ACC112 (cell line): ENCODE measurements around the gene C11orf16.
"Not testable (repeated sequence)": the region's sequence is repeated elsewhere in the genome, so short reads cannot be mapped to it uniquely, and the experiment has no call there.

ENCODE experiments used
- H2AFZ ChIP-seq: fragments of 200-600 bp; sonication (generic); one replicate; pipeline ENCODE4 v1.6.0; 2017; ENCODE audit warnings: antibody characterized with exemption, low read length; ENCODE audit not compliant: unreplicated experiment
- H3K27ac ChIP-seq: fragments of 200-600 bp; sonication (generic); 2 replicates; pipeline ENCODE4 v1.5.1; 2014; ENCODE audit warnings: low read depth, mild to moderate bottlenecking, antibody characterized with exemption, low read length, moderate library complexity
- H3K27me3 ChIP-seq: fragments of 200-600 bp; sonication (generic); 2 replicates; pipeline ENCODE4 v1.6.1; 2014; ENCODE audit warnings: mild to moderate bottlenecking, antibody characterized with exemption, low read length, moderate library complexity, mixed read lengths; ENCODE audit not compliant: insufficient read depth
- H3K36me3 ChIP-seq: fragments of 200-600 bp; sonication (generic); 2 replicates; pipeline ENCODE4 v1.6.1; 2016; ENCODE audit warnings: mild to moderate bottlenecking, antibody characterized with exemption, low read length, moderate library complexity, mixed read lengths; ENCODE audit not compliant: insufficient read depth
- H3K4me1 ChIP-seq: fragments of 200-600 bp; sonication (generic); one replicate; pipeline ENCODE4 v1.6.1; 2016; ENCODE audit warnings: low read length, mixed read lengths; ENCODE audit not compliant: insufficient read depth, unreplicated experiment, control insufficient read depth
- H3K4me3 ChIP-seq: fragments of 200-600 bp; sonication (generic); 2 replicates; pipeline ENCODE4 v1.5.1; 2014; ENCODE audit warnings: mild to moderate bottlenecking, low read depth, low read length
- H3K79me2 ChIP-seq: fragments of 200-600 bp; sonication (generic); one replicate; pipeline ENCODE4 v1.6.0; 2016; ENCODE audit warnings: low read length; ENCODE audit not compliant: control insufficient read depth, unreplicated experiment, insufficient read depth

The C11orf16 gene

DNA sequence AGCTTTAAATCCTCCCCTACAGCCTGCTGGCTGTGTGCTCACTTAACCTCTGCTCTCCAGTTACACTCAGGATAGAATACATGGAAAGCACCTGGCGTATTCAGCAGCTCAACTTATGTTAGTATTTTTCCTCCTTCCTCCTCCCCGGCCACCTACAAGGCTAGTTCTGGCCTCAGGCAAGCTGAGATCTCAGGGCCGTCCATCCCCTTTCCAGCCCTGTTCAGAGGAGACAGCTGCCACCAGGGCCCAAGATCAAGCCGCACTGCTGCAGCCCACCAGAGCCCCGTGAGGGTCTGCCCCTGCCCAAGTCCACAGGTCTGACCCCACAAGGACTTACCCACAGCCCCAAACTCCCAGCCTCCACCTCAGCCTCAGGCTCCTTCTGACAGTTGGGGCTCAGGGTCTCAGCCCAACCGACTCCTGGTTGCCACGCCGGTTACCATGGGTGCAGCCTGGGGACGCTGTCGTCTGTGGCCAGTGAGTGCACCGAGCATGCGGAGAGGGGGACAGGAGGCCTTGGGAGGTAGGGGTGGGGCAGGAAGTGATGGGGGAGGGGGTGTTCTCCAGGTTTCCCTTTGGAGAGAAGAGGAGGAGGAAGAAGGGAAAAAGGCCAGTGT is at the start of gene C11orf16:
Gene C11orf16, minus strand, starts transcription at position 384 of the 617 bp plus-strand sequence. CDS start 639 bp downstream, outside the sequence.
- no peaks in the 10 kb centered on the region for H3K36me3 ChIP-seq
- no peaks in the 10 kb centered on the region for H3K27me3 ChIP-seq
- no peak within 1 kb of the TSS for H3K4me3 ChIP-seq
- H3K27ac ChIP-seq, result no peak within 1 kb of the TSS
- peaks cover 10% of the 10 kb centered on the region for H3K4me1 ChIP-seq
- no peak within 1 kb of the TSS for H2AFZ ChIP-seq
- H3K79me2 ChIP-seq, result no peaks in the 10 kb centered on the region

GRCh38 chr11:8980485-8980884 is 47.7 kb upstream of the C11orf16 start:
- no peaks in the 10 kb centered on the region for H3K4me1 ChIP-seq
- no peak overlapping the region for H3K4me3 ChIP-seq
- H3K27ac ChIP-seq, result no peak overlapping the region
- H3K79me2 ChIP-seq, result no peaks in the 10 kb centered on the region
- no peaks in the 10 kb centered on the region for H3K27me3 ChIP-seq
- no peak overlapping the region for H2AFZ ChIP-seq
- 0 out of 2 replicates have a peak, but pooled peaks cover 3% of the 10 kb centered on the region for H3K36me3 ChIP-seq

DNA sequence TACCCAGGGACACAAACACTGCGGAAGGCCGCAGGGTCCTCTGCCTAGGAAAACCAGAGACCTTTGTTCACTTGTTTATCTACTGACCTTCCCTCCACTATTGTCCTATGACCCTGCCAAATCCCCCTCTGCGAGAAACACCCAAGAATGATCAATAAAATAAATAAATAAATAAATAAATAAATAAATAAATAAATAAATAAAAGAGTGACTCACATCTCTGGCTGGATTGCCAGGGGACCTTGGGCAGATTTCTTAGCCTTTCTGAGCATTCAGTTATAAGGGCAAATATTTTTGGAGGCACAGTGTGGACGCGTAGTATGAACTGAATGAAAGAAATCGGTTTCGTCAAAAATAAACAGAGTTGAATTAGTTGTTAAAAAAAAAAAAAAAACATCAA is 46.6 kb upstream of the C11orf16 start:
- H2AFZ ChIP-seq, H3K79me2 ChIP-seq, H3K27ac ChIP-seq, H3K4me1 ChIP-seq, H3K36me3 ChIP-seq, H3K27me3 ChIP-seq, H3K4me3 ChIP-seq: not testable (repeated sequence)

DNA sequence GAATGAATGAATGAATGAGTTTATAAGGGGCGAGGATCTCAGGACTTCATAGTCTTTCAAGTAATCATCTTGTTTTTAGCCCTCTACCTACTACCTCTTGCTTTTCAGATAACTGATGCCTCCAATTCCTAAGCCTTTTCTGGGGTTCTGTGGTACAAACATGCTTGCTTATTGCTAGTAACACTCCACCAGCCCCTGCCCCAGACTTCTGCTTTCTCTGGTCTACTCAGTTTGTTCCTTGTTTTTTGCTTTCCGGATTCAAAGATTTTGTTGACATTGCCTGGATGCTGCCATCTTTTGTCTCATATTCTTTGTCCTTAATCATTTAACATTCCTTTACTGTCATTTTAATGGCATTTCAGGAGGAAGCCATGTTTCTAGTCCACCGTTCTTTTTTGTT is 40.4 kb upstream of the C11orf16 start:
- no peak overlapping the region for H3K4me3 ChIP-seq
- H3K36me3 ChIP-seq, result no peaks in the 10 kb centered on the region
- no peaks in the 10 kb centered on the region for H3K27me3 ChIP-seq
- no peaks in the 10 kb centered on the region for H3K79me2 ChIP-seq
- H2AFZ ChIP-seq, result no peak overlapping the region
- no peaks in the 10 kb centered on the region for H3K4me1 ChIP-seq
- no peak overlapping the region for H3K27ac ChIP-seq

GRCh38 chr11:8971924-8972316 is 39.2 kb upstream of the C11orf16 start:
- Histone ChIP-seq H3K27me3 (no peaks in the 10 kb centered on the region), H2AFZ (no peak overlapping the region), H3K4me1 (no peaks in the 10 kb centered on the region), H3K36me3 (no peaks in the 10 kb centered on the region), H3K79me2 (no peaks in the 10 kb centered on the region), H3K4me3 (no peak overlapping the region), H3K27ac (no peak overlapping the region)

GRCh38 chr11:8971196-8971923 is 38.6 kb upstream of the C11orf16 start:
- H3K36me3 ChIP-seq, result no peaks in the 10 kb centered on the region
- H3K79me2 ChIP-seq, result no peaks in the 10 kb centered on the region
- H3K4me3 ChIP-seq, result no peak overlapping the region
- H2AFZ ChIP-seq, result no peak overlapping the region
- H3K27ac ChIP-seq, result no peak overlapping the region
- no peaks in the 10 kb centered on the region for H3K27me3 ChIP-seq
- no peaks in the 10 kb centered on the region for H3K4me1 ChIP-seq

- peaks cover 17% of the 10 kb centered on the region for H3K79me2 ChIP-seq
- no peak overlapping the region for H3K27ac ChIP-seq
- H3K27me3 ChIP-seq, result no peaks in the 10 kb centered on the region
- no peak overlapping the region for H2AFZ ChIP-seq
- H3K4me3 ChIP-seq, result no peak overlapping the region
- peaks cover 12% of the 10 kb centered on the region for H3K4me1 ChIP-seq
- H3K36me3 ChIP-seq, result no peaks in the 10 kb centered on the region
Measured at GRCh38 chr11:8967184-8967583, 34.4 kb upstream of the C11orf16 start.

DNA sequence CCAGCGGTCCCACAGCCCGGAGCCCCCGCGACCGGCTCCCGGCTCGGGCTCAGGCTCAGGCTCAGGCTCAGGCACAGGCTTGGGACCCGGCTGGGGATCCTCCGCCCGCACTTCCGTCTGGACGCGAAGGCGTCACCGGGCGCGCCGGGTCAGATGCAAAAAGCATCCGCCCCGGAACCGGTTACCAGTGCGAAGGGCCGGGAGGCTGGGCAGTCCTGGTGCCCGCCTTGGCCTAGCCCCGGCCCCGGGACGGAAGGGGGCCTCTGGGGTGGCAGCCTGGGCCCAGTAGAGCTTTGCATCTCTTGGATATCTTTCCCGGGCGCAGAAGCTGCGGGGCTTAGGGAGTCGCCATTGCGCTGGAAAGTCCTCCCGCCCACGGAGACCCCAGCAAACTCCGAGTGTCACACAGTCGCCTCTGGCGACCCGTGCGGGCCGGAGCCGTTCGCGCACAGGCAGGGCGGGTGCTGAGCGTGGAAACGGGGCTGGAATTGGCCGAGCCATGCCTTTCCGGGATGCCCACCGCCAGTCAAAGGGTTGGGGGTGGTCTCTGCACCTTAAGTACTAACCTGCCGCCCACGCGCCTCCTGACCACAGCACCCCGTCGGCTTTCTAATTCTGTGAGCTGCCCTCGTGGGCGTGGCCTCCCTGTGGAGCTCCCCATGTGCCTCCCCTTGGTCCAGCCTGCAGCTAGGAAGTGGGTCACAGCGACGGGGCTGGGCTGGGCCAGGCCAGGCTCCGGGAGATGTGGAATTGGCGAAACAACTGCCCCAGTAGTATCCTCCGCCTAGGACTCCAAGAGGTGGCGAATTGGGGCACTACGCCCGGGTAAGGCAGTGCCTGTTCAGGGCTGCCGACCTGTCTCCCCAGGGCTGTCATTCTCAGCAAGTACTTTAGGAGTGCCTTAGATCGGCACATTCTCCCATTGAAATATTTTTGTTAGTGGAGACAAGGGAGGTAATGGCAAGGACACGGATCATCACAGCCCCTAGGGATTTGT is 31.9 kb upstream of the C11orf16 start, which contains the start of gene TMEM9B:
Gene TMEM9B, minus strand, starts transcription at position 119 of the 997 bp plus-strand sequence. CDS start 129 bp downstream, outside the sequence.
- H2AFZ ChIP-seq, result peak within 1 kb of the TSS; percentile 81

GRCh38 chr11:8963569-8964323 is 31.0 kb upstream of the C11orf16 start:
- H3K27me3 ChIP-seq, result no peaks in the 10 kb centered on the region
- peak overlapping the region; percentile 82 for H3K4me3 ChIP-seq
- H2AFZ ChIP-seq, result peak overlapping the region; percentile 54
- H3K79me2 ChIP-seq, result peaks cover 34% of the 10 kb centered on the region
- H3K36me3 ChIP-seq, result no peaks in the 10 kb centered on the region
- peak overlapping the region; percentile 77 for H3K27ac ChIP-seq
- H3K4me1 ChIP-seq, result peaks cover 29% of the 10 kb centered on the region

More for the DNA sequence above, 31.9 kb upstream of the C11orf16 start, which contains the start of gene TMEM9B:
- H3K27me3 ChIP-seq, result no peaks in the 10 kb centered on the region
- peak within 1 kb of the TSS; percentile 82 for H3K4me3 ChIP-seq
- H3K27ac ChIP-seq, result peak within 1 kb of the TSS; percentile 77
- peaks cover 22% of the 10 kb centered on the region for H3K4me1 ChIP-seq
- H3K79me2 ChIP-seq, result peaks cover 27% of the 10 kb centered on the region
- no peaks in the 10 kb centered on the region for H3K36me3 ChIP-seq

DNA sequence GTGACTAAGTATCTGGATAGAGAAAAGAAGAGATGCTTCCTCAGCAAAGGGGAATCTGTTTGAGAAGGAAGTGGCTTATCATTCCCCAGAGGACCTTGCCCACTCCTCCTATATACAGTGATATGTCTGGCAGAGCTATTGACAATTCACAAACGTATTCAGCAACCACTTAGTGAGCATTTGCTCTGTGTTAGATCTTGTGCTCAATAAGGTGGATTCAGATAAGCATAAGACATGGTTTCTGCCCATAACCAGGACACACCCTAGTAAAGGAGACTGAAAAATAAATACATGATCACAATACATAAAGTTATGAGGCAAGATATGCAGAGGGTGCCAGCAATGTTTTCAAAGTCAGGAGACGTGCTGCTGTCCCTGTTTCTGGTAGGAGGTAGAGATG is 30.1 kb upstream of the C11orf16 start:
- H3K79me2 ChIP-seq, result peaks cover 38% of the 10 kb centered on the region
- H3K27me3 ChIP-seq, result no peaks in the 10 kb centered on the region
- peak overlapping the region; percentile 82 for H3K4me3 ChIP-seq
- H2AFZ ChIP-seq, result peak overlapping the region; percentile 10
- no peaks in the 10 kb centered on the region for H3K36me3 ChIP-seq
- H3K27ac ChIP-seq, result 0 out of 2 replicates have a peak overlapping the region, but pooled peaks have one; percentile 0
- H3K4me1 ChIP-seq, result peaks cover 29% of the 10 kb centered on the region
